Activated T-helper 17 cell treated with anti-CD3 and anti-CD28 coated beads, Interleukin-2, amount 50 U/mL, for 72 hours (primary cell): ENCODE data around the gene PLBD2. TPM values are rescaled to one million over a fixed set of nuclear protein-coding genes. Genes with fewer than 3 reads are reported as not detected.
A peak's percentile ranks its signal among the peaks of the same experiment; 100 is the strongest.

Source experiments
- ATAC-seq: fragments of 150-1000 bp; cut with Tn5 transposase; replicated peaks from 2 replicates; pipeline ENCODE4 v1.10.0; 2021; ENCODE audit warnings: mild to moderate bottlenecking, moderate library complexity
- H3K27ac Mint-ChIP-seq: one replicate; pipeline ENCODE4 v1.8.0; 2022; ENCODE audit warnings: mixed read lengths
- H3K27me3 Mint-ChIP-seq: one replicate; pipeline ENCODE4 v1.8.0; 2022; ENCODE audit warnings: mixed read lengths
- H3K36me3 Mint-ChIP-seq: one replicate; pipeline ENCODE4 v1.8.0; 2022; ENCODE audit warnings: low read depth, mild to moderate bottlenecking, mixed read lengths
- H3K4me1 Mint-ChIP-seq: one replicate; pipeline ENCODE4 v1.8.0; 2022; ENCODE audit warnings: mixed read lengths
- H3K4me3 Mint-ChIP-seq: one replicate; pipeline ENCODE4 v1.8.0; 2022; ENCODE audit warnings: mild to moderate bottlenecking, mixed read lengths
- H3K9me3 Mint-ChIP-seq: one replicate; pipeline ENCODE4 v1.8.0; 2022; ENCODE audit warnings: mixed read lengths
- total RNA-seq, 2 donors: library from RNA; stranded (reverse); gene quantifications; one replicate each; pipeline ENCODE4 v1.2.3, GENCODE V29; 2022

Gene PLBD2
- total RNA-seq, 2 donors from 2014 or later: 18.5 to 21.5 TPM

- H3K27ac Mint-ChIP-seq: no peak overlapping the region
Observed at GRCh38 chr12:113402586-113403260, 44.3 kb downstream of the PLBD2 start.

GRCh38 chr12:113403435-113404415, 45.3 kb downstream of the PLBD2 start, which contains the start of gene SDS:
SDS (minus strand) TSS chr12:113403887; CDS start chr12:113399708, 4,179 bp downstream.
- Mint-ChIP-seq H3K4me1 (no peaks in the 10 kb centered on the region), H3K9me3 (no peaks in the 10 kb centered on the region), H3K27me3 (peaks cover 3% of the 10 kb centered on the region), H3K36me3 (no peaks in the 10 kb centered on the region), H3K4me3 (no peak within 1 kb of the TSS), H3K27ac (no peak within 1 kb of the TSS)
- ATAC-seq: no peak

More at GRCh38 chr12:113402586-113403260, 44.3 kb downstream of the PLBD2 start:
- Mint-ChIP-seq H3K36me3 (no peaks in the 10 kb centered on the region), H3K4me3 (no peak overlapping the region), H3K27me3 (peaks cover 3% of the 10 kb centered on the region), H3K9me3 (no peaks in the 10 kb centered on the region), H3K4me1 (no peaks in the 10 kb centered on the region)
- no peak for ATAC-seq

GRCh38 chr12:113405694-113406093, 47.3 kb downstream of the PLBD2 start:
- Mint-ChIP-seq H3K9me3 (no peaks in the 10 kb centered on the region), H3K27me3 (peaks cover 3% of the 10 kb centered on the region), H3K36me3 (no peaks in the 10 kb centered on the region), H3K4me3 (no peak overlapping the region), H3K27ac (no peak overlapping the region), H3K4me1 (no peaks in the 10 kb centered on the region)
- no peak for ATAC-seq

GRCh38 chr12:113407931-113408600, 49.7 kb downstream of the PLBD2 start:
- Mint-ChIP-seq H3K27ac (no peak overlapping the region), H3K9me3 (no peaks in the 10 kb centered on the region), H3K36me3 (no peaks in the 10 kb centered on the region), H3K27me3 (peaks cover 3% of the 10 kb centered on the region), H3K4me1 (no peaks in the 10 kb centered on the region), H3K4me3 (no peak overlapping the region)
- no peak for ATAC-seq

- H3K27me3 Mint-ChIP-seq: peaks cover 3% of the 10 kb centered on the region
- no peak overlapping the region for H3K4me3 Mint-ChIP-seq
- H3K9me3 Mint-ChIP-seq: no peaks in the 10 kb centered on the region
- ATAC-seq: no peak
- H3K4me1 Mint-ChIP-seq: no peaks in the 10 kb centered on the region
- no peaks in the 10 kb centered on the region for H3K36me3 Mint-ChIP-seq
- no peak overlapping the region for H3K27ac Mint-ChIP-seq
Observed at GRCh38 chr12:113408756-113409298, 50.4 kb downstream of the PLBD2 start.

- Mint-ChIP-seq H3K36me3 (no peaks in the 10 kb centered on the region), H3K27me3 (peaks cover 1% of the 10 kb centered on the region), H3K27ac (no peak overlapping the region), H3K4me3 (no peak overlapping the region), H3K9me3 (no peaks in the 10 kb centered on the region), H3K4me1 (no peaks in the 10 kb centered on the region)
- ATAC-seq: no peak
Observed at GRCh38 chr12:113409462-113410124, 51.2 kb downstream of the PLBD2 start.

- Mint-ChIP-seq H3K4me1 (no peaks in the 10 kb centered on the region), H3K4me3 (no peak overlapping the region), H3K27ac (no peak overlapping the region), H3K27me3 (peaks cover 6% of the 10 kb centered on the region), H3K9me3 (no peaks in the 10 kb centered on the region), H3K36me3 (no peaks in the 10 kb centered on the region)
- no peak for ATAC-seq
Observed at GRCh38 chr12:113413488-113413939, 55.1 kb downstream of the PLBD2 start.

- H3K9me3 Mint-ChIP-seq: no peaks in the 10 kb centered on the region
- H3K27me3 Mint-ChIP-seq: peaks cover 6% of the 10 kb centered on the region
- no peak overlapping the region for H3K27ac Mint-ChIP-seq
- H3K4me3 Mint-ChIP-seq: no peak overlapping the region
- no peaks in the 10 kb centered on the region for H3K4me1 Mint-ChIP-seq
- ATAC-seq: no peak
- no peaks in the 10 kb centered on the region for H3K36me3 Mint-ChIP-seq
Observed at GRCh38 chr12:113414519-113415038, 56.2 kb downstream of the PLBD2 start.

GRCh38 chr12:113416091-113416754, 57.8 kb downstream of the PLBD2 start:
- no peak overlapping the region for H3K27ac Mint-ChIP-seq
- peaks cover 9% of the 10 kb centered on the region for H3K27me3 Mint-ChIP-seq
- H3K4me3 Mint-ChIP-seq: no peak overlapping the region
- no peaks in the 10 kb centered on the region for H3K4me1 Mint-ChIP-seq
- H3K36me3 Mint-ChIP-seq: no peaks in the 10 kb centered on the region
- no peaks in the 10 kb centered on the region for H3K9me3 Mint-ChIP-seq
- no peak for ATAC-seq

- H3K4me3 Mint-ChIP-seq: no peak overlapping the region
- H3K36me3 Mint-ChIP-seq: no peaks in the 10 kb centered on the region
- peaks cover 9% of the 10 kb centered on the region for H3K27me3 Mint-ChIP-seq
Observed at GRCh38 chr12:113418213-113418879, 60.0 kb downstream of the PLBD2 start.

GRCh38 chr12:113420996-113421595, 62.7 kb downstream of the PLBD2 start:
- no peak for ATAC-seq
- H3K4me1 Mint-ChIP-seq: peaks cover 4% of the 10 kb centered on the region
- no peaks in the 10 kb centered on the region for H3K36me3 Mint-ChIP-seq
- peaks cover 3% of the 10 kb centered on the region for H3K27me3 Mint-ChIP-seq
- H3K9me3 Mint-ChIP-seq: no peaks in the 10 kb centered on the region
- no peak overlapping the region for H3K4me3 Mint-ChIP-seq
- no peak overlapping the region for H3K27ac Mint-ChIP-seq

More at GRCh38 chr12:113418213-113418879, 60.0 kb downstream of the PLBD2 start:
- ATAC-seq: no peak
- H3K27ac Mint-ChIP-seq: no peak overlapping the region
- H3K9me3 Mint-ChIP-seq: no peaks in the 10 kb centered on the region
- H3K4me1 Mint-ChIP-seq: peaks cover 4% of the 10 kb centered on the region

- Mint-ChIP-seq H3K4me3 (peak within 1 kb of the TSS; percentile 45), H3K27ac (no peak within 1 kb of the TSS), H3K36me3 (no peaks in the 10 kb centered on the region), H3K9me3 (no peaks in the 10 kb centered on the region), H3K4me1 (peaks cover 4% of the 10 kb centered on the region), H3K27me3 (peaks cover 3% of the 10 kb centered on the region)
- ATAC-seq: peak; percentile 92
Observed at GRCh38 chr12:113422030-113422885, 63.9 kb downstream of the PLBD2 start, which contains the start of gene SDSL. SDSL (plus strand) TSS chr12:113422380; CDS start chr12:113427983, 5,603 bp downstream.
